ENCODE results near the gene U2AF2.

U2AF2 gene

DNA sequence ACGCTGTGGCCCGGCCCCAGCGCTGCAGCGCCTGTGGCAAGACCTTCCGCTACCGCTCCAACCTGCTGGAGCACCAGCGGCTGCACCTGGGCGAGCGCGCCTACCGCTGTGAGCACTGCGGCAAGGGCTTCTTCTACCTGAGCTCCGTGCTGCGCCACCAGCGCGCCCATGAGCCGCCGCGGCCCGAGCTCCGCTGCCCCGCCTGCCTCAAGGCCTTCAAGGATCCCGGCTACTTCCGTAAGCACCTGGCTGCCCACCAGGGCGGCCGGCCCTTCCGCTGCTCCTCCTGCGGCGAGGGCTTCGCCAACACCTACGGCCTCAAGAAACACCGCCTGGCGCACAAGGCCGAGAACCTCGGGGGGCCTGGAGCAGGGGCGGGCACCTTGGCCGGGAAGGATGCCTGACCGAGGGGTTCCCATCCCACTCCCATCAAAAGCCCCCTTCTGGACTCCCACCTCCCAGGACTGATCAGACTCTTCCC, 38.4 kb upstream of the U2AF2 start:
- no peak overlapping the region for H3K4me3 ChIP-seq
- no peak overlapping the region for H3K27ac ChIP-seq
- no peak for DNase-seq (ENCODE audit: low spot score)

DNA sequence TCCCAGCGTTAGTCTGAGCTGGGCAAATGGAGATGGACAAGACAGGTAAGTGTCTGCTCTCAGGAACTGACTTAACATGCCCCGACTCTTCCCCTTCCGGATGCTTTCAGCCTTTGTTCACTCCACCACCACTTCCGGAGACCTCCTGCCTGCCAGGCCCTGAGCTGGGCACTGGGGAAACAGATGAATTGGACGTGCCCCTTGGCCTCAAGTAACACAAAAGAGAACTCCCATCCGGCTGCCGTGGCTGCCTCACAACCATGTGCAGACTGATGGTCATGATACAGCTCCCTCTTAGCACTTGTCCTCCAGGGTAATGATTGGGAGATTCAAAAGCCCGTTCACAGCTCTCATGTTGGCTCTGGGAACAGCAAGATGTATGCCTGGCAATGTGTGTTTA, 37.4 kb upstream of the U2AF2 start:
- no peak for DNase-seq (ENCODE audit: low spot score)
- no peak overlapping the region for H3K27ac ChIP-seq
- H3K4me3 ChIP-seq: no peak overlapping the region
- TF ChIP-seq, protein P1, sequence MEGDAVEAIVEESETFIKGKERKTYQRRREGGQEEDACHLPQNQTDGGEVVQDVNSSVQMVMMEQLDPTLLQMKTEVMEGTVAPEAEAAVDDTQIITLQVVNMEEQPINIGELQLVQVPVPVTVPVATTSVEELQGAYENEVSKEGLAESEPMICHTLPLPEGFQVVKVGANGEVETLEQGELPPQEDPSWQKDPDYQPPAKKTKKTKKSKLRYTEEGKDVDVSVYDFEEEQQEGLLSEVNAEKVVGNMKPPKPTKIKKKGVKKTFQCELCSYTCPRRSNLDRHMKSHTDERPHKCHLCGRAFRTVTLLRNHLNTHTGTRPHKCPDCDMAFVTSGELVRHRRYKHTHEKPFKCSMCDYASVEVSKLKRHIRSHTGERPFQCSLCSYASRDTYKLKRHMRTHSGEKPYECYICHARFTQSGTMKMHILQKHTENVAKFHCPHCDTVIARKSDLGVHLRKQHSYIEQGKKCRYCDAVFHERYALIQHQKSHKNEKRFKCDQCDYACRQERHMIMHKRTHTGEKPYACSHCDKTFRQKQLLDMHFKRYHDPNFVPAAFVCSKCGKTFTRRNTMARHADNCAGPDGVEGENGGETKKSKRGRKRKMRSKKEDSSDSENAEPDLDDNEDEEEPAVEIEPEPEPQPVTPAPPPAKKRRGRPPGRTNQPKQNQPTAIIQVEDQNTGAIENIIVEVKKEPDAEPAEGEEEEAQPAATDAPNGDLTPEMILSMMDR (IDR thresholded peaks at IDR 0.05): no peak

More for the DNA sequence above, 38.4 kb upstream of the U2AF2 start:
- TF ChIP-seq, protein P1 (IDR thresholded peaks at IDR 0.05): no peak

DNA sequence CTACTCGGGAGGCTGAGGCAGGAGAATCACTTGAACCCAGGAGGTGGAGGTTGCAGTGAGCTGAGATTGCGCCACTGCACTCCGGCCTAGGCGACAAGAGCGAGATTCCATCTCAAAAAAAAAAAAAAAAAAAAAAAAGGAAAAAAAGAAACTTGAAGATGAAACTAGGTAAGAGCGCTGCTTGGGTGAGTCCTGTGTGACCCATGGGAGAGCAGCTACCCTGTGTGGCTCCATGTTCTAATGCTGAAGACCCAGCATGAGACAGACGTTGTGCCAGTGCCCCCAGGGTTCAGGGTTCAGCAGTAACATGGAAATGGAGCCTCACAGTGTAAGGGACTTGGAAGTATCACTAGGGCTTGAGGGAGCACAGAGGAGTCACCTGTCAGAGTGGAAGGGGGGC, 36.4 kb upstream of the U2AF2 start:
- Histone ChIP-seq H3K4me3 (no peak overlapping the region), H3K27ac (no peak overlapping the region)
- TF ChIP-seq, protein P1 (IDR thresholded peaks at IDR 0.05): no peak
- DNase-seq (ENCODE audit: low spot score): no peak

DNA sequence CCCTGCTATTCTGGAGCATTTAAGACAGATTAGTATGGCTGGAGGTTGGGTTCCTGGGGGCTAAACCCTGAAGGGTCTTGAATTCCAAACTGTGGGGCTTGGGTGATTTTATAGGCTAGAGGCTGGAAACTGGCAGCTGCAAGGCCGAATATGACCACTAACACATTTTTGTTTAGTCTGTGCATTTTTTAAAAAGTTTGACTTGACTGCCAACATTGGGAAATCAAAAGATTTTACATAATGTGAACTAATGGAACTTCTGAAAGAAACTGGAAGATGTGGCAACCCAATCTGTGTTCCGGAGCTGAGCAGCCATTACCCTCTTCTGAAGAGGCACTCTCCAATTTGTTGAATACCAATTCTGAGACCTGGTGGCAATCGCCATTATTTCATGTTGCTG, 35.5 kb upstream of the U2AF2 start:
- TF ChIP-seq, protein P1 (IDR thresholded peaks at IDR 0.05): no peak
- Histone ChIP-seq H3K27ac (no peak overlapping the region), H3K4me3 (no peak overlapping the region)
- no peak for DNase-seq (ENCODE audit: low spot score)

DNA sequence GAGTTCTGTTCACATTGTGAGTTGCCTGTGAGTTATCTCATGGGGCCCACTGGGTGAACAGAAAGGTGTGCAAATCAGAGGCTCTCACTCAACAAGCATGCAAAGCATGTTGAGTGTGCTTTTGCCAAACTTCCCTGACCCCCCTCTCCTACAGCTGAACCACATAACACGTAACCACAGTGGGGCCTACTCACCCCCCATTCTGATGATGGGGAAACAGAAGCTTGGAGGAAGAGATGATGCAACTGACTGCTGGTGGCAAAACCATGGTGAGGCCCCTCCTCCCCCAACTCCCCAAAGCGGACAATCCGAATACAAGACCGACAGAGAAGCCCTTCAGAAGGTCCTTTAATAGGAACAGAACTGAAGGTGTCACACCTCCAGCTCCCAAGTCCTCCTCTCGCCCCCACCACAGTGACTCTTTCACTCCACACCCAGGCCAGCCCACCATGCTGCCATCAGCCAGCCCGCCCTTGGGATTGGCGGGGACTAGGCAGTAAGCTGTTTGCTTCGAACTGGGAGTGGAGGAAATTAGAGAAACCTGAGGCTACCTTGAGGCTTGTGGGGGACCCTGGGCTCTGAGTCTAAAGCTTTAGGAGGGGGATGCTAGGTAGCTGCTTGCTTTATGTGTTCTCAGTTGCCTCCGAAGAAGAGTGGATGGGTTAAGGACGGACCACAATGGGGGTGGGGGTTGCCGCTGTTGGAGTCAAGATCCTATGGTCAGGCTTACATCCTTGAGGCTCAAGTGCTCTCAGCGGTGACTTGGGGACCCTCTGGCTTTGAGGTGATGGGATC, 34.2 kb upstream of the U2AF2 start:
- TF ChIP-seq, protein P1 (IDR thresholded peaks at IDR 0.05): no peak
- Histone ChIP-seq H3K4me3 (no peak overlapping the region), H3K27ac (no peak overlapping the region)
- DNase-seq (ENCODE audit: low spot score): no peak

DNA sequence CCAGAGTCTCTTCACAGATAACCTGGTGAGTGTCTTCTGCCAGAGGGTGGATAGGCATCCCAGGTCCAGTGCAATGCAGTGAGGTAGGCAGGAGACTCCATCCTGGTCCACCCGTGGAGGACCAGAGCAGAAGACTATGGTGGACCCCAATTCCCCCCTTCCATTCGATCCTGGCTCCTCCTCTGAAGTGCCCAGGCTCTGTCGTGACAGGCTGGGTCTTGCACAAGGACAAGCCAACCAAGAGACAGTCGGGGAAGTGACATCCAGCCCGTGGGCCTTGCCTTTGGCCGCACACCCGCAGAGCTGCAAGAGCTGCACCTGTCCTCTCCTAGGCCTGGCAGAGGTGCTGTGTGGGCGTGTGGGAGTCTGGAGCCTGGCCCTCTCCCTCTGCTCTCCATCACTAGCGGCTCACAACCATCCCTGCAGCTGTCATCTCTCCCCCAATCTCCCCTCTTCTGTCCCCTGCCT, 33.6 kb upstream of the U2AF2 start:
- DNase-seq (ENCODE audit: low spot score): no peak
- no peak overlapping the region for H3K4me3 ChIP-seq
- TF ChIP-seq, protein P1 (IDR thresholded peaks at IDR 0.05): no peak
- no peak overlapping the region for H3K27ac ChIP-seq

DNA sequence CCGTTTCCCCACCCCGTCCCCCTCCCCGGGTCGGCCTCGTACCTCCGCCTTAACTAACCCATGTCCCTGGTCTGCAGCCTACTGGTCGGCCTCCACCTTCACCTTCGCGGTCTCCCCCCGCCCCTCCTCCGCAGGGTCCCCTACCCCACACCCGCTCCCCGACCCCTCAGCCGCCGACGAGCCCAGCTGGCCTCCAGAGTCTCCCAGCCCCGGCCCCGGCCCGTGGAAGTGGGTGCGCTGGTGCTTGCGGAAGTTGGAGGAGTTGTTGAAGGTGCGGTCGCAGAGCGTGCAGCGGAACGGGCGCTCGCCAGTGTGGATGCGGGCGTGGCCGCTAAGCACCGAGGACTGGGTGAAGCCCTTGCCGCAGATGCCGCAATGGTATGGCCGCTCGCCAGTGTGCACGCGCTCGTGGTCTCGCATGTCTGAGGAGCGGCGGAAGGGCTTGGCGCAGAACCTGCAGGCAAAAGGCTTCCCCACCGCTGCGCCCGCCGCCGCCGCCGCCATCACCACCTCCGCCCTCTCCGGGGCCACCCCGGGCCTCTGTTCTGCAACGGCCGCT, 33.1 kb upstream of the U2AF2 start:
- Histone ChIP-seq H3K4me3 (no peak overlapping the region), H3K27ac (no peak overlapping the region)
- TF ChIP-seq, protein P1 (IDR thresholded peaks at IDR 0.05): no peak
- no peak for DNase-seq (ENCODE audit: low spot score)
